RPMI7951 (cell line): ENCODE data around the gene SORBS2. TPM values are rescaled to one million over a fixed set of nuclear protein-coding genes. Genes with fewer than 3 reads are reported as not detected.
A peak's percentile ranks its signal among the peaks of the same experiment; 100 is the strongest.

ENCODE experiments used
- DNase-seq: peaks from one replicate; pipeline ENCODE4 v3.0.0-alpha.2; 2012; ENCODE audit warnings: low read depth
- total RNA-seq: library from RNA; depleted of rRNA; stranded (reverse); fragments of >200 nt; shearing (Covaris generic); gene quantifications from 2 replicates; pipeline ENCODE4 v1.2.3, GENCODE V29; 2014; rRNA removed

Gene SORBS2
- total RNA-seq: 11.8 and 17.3 TPM in 2 replicates

GRCh38 chr4:185811509-185812364 lies at the start of gene SORBS2:
Gene SORBS2 (minus strand): TSS chr4:185812194. CDS start chr4:185690571, 121,623 bp downstream.
- DNase-seq: peak; percentile 52

DNA sequence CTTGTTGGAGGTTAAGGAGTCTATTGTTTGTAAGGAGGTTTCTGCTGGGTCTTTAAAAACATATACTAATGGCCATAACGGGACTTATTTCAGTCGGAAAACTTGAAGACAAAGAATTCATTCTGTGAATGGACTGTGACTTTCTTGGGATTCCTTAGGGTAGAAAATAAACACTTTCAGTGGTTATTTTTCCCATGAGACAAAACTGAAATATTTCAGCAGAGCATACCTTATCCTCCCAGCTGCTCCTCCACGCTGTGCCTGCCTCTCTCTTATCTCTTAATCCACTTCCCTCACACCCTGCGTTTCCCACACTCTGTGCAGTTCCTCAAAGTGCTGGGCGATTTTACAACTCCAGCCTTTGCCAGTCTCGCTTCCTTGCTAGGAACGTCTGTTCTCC lies 47.1 kb upstream of the SORBS2 start:
- DNase-seq: peak; percentile 25

GRCh38 chr4:185857561-185857960 lies 45.6 kb upstream of the SORBS2 start:
- DNase-seq: peak; percentile 23

DNA sequence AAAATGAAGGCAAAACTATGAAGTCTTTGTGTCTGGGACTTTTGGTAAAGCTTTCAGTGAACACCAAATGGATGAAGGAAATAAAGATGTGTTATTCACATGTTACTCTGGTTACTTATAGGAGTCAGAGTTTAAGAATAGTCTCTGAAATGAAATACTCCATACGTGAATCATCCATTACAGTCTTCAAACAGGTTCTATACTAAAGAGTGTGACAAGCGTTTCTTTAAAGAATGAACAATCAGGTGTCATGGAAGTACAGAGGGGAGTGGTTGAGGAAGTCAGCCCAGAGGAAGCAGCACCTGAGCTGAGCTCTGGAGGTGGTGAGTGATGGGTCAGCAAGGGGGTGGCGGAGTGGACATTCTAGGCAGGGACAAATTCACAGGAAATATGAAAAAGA lies 41.8 kb upstream of the SORBS2 start:
- DNase-seq: no peak

DNA sequence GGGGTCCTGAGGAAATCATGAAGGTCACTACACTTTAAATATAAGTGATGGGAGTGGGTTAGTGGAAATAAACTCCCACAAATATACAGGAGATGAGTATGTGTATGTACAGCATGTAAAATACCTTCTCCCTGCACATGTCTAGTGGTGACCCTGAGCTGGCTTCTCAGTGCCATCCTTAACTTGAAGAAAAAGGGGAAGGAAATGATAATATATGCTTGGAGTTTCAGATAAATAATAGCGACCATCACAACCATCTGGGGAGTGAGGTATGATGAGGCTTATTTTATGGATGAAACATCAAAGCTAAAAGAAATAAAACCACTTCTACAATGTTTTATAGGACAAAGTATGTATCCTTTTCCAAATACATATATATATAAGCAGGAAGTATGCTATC lies 41.0 kb upstream of the SORBS2 start:
- DNase-seq: no peak

DNA sequence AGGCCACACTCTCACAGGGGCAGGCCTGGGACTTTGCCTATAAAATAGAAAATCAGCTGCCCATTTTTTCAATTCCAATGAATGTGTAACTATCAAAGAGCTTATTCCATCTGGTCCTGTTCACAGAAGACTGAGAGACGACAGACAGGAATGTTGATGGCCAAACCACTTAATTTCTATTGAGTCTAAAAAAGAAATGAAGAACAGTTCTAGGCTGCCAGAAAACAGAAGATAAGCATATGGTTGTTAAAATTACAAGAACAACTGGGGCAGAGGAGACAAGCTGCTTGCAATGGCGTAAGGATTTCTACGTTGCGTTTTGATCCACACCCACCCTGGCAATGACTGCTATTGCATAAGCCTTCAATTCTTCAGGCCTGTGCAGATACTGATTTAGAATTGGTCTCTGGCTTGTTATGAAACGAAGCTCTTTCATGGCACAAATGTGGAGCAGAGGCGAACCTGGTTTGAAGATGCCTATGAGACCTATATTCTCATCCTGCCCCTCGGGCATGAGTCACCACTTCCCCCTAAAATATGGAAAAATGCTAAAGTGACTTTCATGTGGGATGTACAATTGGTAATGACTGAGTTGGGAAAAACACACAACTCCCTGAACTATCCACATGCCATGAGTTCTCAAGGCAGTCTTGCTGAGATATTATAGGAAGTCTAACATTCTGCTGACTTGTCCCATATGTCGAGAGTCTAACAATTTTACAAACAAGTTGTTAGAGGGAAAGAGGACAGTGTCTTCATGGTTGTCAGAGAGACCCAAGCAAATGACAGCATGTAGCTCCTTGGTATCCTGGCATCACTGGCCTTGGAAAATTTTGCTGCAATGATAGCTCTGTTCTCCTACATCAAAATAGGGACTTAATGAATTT lies 37.9 kb upstream of the SORBS2 start:
- DNase-seq: peak; percentile 26

DNA sequence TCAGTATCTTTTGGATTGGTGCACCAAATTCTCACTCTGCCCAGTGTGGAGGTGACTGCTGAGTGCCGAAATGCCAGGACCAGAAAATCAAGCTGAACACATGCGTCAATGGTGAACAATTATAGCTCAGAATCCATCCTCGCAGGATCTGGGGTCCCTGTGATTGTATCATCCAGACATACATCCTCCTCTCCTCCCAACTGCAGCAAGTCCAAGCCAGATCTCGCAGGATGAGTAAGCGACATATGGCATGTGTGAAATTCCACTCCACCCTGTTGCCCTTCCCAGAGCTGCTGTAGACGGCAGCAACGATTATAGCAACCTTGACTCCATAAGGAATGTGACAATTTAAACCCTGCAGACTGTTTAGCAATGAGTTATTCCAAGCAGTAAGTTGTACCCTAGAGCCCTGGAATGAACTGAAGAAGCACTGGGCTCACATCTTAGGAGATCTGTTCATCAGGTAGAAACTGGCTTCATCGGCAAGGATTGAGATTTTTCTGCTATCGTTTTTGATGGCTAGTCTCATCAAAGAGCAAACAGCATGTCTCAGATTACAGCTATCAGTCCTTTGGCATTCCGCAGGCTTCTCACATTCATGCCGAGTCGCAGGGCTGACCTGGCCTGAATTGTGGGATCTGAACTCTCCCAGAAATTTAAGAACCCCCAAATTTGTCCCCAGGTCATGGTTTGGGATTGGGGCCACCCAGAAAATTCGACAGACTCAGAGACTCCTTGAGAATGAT lies 35.5 kb upstream of the SORBS2 start:
- DNase-seq: peak; percentile 85

DNA sequence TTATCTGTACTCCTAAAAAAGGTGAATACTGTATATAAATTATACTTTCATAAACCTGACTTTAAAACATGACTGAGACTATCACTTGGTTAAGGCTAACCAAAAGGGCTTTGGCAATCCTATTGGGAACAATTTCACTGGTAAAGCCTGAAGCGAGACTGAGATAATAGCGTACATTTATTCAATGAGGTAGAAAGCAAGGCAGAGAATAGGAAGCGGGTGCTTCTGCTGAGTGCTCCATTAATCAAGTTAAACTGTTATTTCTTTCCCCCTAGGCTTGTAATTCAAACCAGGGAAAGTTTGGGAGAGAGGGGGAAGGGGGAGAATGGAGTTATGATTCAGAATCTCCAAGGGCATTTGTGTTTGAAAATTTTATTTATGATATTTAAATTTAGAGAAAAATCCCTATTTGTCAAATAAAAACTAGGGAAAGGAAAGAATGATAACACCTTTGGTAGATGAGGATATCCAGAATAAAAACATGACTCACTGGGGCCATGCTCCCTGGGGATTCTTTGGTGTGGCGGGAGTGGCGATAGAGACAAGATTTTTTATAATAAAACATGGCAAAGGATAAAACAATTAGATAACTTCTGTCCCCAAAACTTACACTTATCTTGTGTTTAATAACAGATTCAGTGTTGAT lies 34.6 kb upstream of the SORBS2 start:
- peak; percentile 51 for DNase-seq

- DNase-seq: no peak
These were observed 34.0 kb upstream of the SORBS2 start for GRCh38 chr4:185845966-185846365.

DNA sequence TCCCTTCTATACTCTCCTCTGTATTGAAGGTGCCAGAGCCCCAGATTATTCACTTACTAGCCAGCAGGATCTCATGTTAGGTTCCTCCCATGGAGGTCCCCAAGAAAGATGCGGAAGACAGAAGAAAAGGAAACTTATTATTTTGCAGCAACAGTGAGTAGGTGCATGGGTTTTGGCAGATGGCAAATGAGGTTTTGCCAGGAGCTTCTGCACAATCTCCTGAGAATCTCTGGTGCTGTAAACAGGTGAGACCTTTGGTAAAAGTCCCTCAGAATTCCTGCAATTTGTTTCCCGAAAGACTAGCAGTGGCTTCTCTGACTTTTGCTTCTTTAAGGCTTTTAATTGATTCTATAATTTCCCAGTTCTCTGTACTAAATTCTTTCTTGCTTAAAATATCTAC lies 29.5 kb upstream of the SORBS2 start:
- no peak for DNase-seq

GRCh38 chr4:185840953-185841352 lies 29.0 kb upstream of the SORBS2 start:
- DNase-seq: no peak

DNA sequence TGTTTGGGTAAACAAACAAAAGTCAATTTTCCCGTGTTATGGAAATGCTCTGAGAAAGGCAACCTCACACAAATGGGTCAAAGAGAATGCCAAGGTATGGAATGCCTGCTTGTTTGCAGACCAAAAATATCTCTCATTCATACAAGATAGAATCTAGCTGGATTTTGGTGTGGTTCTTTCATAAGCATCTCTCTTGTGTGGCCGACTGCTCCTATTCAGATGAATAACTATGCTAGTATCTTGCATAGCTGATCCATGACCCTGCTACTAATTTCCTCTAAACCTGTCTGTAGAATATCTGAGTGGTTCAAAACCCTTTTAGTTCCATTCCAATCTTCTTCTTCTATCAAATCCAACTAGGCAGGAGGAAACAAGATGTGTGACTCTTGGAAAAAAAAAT lies 28.2 kb upstream of the SORBS2 start:
- no peak for DNase-seq

- no peak for DNase-seq
These were observed 27.8 kb upstream of the SORBS2 start for GRCh38 chr4:185839770-185840169.

DNA sequence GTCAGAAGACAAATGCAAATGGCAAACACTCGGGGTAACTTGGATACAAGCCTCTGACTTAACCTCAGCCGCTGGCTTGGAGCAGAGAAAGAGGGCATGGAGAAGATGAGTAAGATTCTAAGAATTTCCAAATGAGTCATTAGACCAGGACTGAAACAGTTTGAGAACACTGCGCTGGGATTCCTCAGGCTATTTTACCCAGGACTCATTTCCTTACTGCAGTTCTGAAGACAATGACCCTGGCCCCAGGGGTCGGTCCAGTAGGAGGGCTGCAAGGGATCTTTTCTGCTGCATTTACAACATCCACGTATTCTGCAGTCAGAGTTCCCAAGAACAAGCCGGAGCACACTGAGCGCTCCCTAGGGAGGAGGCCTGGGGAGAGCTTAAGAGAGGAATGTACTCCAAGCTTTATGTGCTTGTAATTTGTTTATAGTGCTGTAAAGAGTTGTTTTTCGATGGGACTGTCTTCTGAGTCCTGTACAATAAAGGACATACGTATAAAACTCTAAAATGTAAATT lies 27.3 kb upstream of the SORBS2 start:
- DNase-seq: peak; percentile 98

DNA sequence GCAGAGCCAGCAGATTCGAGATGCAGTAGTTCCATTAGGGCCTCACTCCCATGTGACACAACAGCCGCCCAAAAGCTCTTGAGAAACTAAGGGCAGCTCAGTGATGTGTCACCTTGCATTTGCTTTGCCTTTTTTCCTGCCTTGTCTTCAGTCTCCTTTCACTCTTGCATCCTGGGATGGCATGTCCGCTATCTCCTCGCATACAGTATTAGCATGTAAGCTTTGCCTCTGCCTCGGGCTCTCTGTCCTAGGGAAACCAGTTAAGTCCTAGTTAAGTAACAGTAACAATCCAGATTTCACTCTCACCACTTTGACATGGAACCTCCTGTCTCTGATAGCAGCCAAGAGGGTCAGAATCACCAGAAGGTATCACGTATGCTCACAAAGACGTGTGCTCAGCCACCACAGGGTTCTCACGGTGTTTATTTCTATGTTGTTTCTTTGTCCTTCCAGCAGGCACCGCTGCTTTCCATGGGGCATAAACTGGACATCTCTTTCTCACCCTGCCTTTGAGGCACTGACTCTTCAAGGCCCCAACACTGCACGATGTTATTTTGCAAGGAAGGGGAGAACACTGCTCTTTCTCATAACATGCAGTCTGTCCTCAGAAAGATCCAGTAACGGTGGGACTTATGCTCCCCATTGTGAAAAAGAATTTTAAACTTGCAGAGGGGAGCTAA lies 26.7 kb upstream of the SORBS2 start:
- DNase-seq: peak; percentile 39

DNA sequence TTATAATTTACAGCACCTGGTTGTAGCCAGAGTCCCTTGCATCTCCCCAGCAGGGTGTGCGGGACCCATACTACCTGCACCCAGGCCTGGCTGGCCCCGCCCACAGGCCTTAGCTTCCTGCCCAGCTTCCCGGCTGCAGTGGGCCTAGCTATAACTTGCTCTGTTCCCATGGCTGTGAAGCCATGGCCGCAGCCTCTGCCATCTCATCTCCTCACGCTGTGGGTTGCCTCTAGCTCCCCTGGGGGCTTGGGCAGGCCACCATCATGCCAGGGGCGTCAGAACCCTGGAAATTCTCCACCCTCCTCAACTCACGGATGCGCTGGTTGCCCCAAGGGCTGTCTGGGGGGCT lies 26.1 kb upstream of the SORBS2 start:
- no peak for DNase-seq

GRCh38 chr4:185837415-185838103 lies 25.6 kb upstream of the SORBS2 start:
- no peak for DNase-seq

DNA sequence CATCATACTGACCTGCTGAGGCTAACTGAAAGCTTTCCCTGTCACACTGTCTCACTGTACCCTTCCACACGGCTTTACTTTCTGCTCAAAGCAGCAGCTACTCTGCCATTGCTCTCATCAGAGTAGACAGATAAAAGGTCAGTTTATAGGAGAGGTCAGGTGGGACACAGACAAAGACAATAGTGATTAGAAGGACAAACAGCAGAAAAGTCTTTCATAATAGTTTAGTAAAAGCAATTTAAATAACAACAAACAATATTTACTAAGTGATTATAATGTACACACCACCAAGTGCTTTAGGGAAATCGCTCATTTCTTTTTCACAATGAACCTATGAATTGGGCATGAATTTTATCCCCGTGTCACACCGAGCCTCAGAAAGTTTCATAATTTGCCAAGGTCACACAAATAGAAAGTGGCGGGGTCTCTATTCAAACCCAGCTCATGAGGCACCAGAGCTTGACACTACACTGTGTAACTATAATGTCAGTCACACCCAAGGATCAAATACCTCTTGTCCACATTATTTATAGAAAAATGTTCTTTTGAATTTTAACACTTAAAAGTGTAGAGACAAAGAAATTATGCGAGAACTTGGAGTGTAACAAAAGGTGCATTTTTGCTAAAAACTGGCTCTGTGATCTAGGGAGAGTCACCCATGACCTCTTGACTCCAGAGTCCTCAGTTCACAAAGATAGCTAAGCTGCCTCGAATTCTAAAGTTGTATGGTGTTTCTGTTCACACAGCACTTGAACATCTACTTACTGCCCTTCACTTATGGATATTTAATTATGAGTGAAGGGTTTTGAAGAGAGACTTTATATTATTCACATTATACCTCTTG lies 24.5 kb upstream of the SORBS2 start:
- DNase-seq: no peak

- DNase-seq: no peak
These were observed 23.8 kb upstream of the SORBS2 start for GRCh38 chr4:185835814-185836213.
